Head of caudate nucleus (tissue), 42 donors: ENCODE data around the gene ERCC6.

Source experiments
- DNase-seq, 42 donors: peaks; one replicate each; pipeline versions ENCODE4 v3.0.0 to v3.0.0-alpha.2; 2020 to 2021; ENCODE audit warnings: mixed read lengths in 7 of 42
- intact Hi-C: fragments of 100-400 bp; cut with DNase I; formaldehyde crosslinking; loops from one replicate; pipeline ENCODE4 v1.15.0; 2022

Gene ERCC6

DNA sequence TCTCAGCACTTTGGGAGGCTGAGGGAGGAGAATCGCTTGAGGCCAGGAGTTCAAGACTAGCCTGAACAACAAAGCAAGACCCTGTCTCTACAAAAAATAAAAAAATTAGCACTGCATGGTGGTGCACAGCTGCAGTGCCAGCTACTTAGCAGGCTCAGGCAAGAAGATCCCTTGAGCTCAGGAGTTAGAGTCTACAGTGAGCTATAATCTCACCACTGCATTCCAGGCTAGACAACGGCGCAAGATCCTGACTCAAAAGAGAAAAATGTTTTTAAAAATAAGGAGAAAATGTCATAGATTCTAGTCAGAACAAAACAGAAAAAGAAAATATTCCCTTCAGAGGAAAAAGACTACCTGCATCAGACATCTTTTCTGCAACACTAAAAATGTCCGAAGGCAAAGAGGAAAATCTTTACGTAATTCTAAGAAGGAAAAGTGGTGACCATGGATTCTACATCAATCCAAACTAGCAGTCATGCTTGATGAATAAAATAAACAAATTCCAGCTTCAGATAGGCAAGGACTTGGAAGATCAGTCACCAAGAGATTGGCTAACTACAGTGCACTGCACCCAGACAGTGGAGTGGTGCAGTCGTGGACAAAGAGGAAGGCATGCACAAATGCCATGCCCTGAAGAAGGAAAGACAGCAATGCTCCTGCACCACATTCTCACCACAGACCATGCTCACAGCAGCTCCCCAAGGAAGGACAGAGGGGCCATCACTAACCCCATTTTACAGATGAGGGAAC is 54.3 kb downstream of the ERCC6 start:
- DNase-seq = no peak
- intact Hi-C loops = no loop called here

DNA sequence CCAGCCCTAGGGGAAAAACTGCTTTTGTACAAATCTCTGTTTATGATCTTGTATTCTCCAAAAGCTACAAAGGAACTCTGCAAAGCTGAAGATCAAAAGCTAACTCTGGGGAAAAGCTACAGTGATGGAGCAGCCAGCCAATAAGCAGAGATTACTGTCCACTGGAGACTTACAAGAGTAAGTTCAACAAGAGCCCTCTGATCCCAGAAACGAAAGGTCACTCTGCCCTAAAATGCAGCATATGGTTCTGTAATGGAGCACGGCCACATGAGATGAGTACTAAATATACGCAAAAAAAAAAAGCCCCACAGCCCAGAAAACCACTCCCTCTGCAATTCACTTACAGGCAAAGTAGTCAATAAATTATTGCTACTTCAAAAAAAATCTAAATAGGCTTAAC is 60.1 kb downstream of the ERCC6 start:
- no peak for DNase-seq
- intact Hi-C loops = no loop called here

DNA sequence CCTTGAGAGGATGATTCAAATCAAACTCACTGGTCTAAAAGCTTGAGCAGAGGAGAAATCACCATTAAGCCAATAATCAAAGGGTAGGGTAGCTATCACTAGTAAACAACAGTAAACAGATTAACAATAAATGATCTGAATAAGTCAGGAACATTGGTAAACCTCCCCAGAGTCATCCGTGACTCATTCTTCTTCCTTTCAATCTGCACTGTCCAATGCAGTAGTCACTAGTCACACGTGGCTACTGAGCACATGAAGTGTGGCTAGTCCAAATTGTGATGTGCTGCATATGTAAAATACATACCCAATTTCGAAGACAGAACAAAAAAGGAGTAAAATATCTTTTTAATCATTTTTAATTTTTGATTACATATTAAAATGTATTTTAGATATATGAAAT is 64.0 kb downstream of the ERCC6 start:
- intact Hi-C loops = no loop called here
- no peak for DNase-seq

DNA sequence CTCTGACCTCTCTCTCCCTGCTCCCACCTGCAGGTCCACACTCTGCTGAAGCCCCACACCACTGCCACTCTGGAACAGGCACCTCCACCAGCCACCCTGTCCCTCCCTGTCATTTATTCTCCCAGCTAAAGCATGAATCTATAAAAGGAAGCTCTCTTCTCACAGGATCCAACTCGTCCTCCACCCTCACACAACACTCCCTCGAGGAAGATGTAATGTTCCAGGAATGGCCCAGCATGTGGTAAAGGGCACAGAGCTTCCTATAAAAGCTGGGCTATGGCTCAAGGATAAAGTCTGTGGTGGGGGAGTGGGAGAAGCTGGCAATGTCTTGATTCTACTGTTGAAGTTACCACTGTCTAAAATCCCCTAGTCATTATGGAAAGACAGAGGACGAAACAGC is 67.4 kb downstream of the ERCC6 start:
- intact Hi-C loops = no loop called here
- DNase-seq = peak in 2 of 42 donors; percentile 32 to 47

DNA sequence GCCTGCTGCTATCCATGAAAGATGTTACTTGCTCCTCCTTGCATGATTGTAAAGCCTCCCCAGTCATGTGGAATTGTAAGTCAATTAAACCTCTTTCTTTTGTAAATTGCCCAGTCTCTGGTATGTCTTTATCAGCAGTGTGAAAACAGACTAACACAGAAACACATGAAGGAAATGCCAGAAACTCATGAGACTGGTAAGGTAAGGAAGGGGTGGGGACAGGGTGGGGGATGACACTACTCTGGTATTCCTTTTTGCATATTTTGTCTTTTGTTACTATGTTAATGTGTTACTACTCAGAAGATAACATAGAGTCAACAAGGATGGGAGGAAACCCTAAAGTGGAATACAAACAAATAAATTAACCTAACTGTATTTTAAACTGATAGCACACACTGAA is 73.2 kb downstream of the ERCC6 start:
- intact Hi-C loops = no loop called here
- DNase-seq = no peak
